Gastroesophageal sphincter (tissue), 3 donors: ENCODE measurements around the gene COG1.

Experiments used
- CTCF ChIP-seq, 4 experiments: fragments of 200-600 bp in 2 of 4; fragments of 450-650 bp in 2 of 4; sonication (generic) in 1 of 4; IDR thresholded peaks; one replicate each; pipeline ENCODE4 v1.5.1; 2017 to 2019; ENCODE audit warnings: antibody characterized with exemption in 4 of 4, mild to moderate bottlenecking in 2 of 4, moderate library complexity in 2 of 4
- EP300 ChIP-seq: sonication (generic); formaldehyde crosslinking; IDR thresholded peaks from one replicate; pipeline ENCODE4 v1.6.1; 2017; ENCODE audit warnings: antibody characterized with exemption, mild to moderate bottlenecking
- POLR2A ChIP-seq, 2 donors: fragments of 450-650 bp; IDR thresholded peaks; one replicate each; pipeline ENCODE4 v1.6.1; 2017; ENCODE audit warnings: antibody characterized with exemption in 2 of 2, mild to moderate bottlenecking in 2 of 2, moderate library complexity in 1 of 2
- POLR2AphosphoS5 ChIP-seq: sonication (generic); formaldehyde crosslinking; IDR thresholded peaks from one replicate; pipeline ENCODE4 v1.6.1; 2017; ENCODE audit warnings: antibody characterized with exemption

GRCh38 chr17:73188011-73188410 is 4.8 kb upstream of the COG1 start:
- TF ChIP-seq CTCF (IDR thresholded peaks at IDR 0.05) (no peak), EP300 (no peak), POLR2AphosphoS5 (no peak), POLR2A (IDR thresholded peaks at IDR 0.05) (no peak)
